T-helper 1 cell (primary cell): ENCODE data around the gene ZNF358.

Experiments
- DNase-seq, 5 donors: peaks; one replicate each; pipeline ENCODE4 v3.0.0-alpha.2; 2012 to 2020

Gene ZNF358

GRCh38 chr19:7559102-7559501 is 43.2 kb downstream of the ZNF358 start:
- no peak for DNase-seq

- DNase-seq: no peak
Measured at GRCh38 chr19:7560255-7560654, 44.4 kb downstream of the ZNF358 start.

GRCh38 chr19:7561325-7561724 is 45.4 kb downstream of the ZNF358 start:
- DNase-seq: no peak

GRCh38 chr19:7562646-7563393 is 46.9 kb downstream of the ZNF358 start:
- DNase-seq: no peak

- no peak for DNase-seq
Measured at GRCh38 chr19:7564866-7565265, 49.0 kb downstream of the ZNF358 start.

- DNase-seq: no peak
Measured at GRCh38 chr19:7565332-7565731, 49.4 kb downstream of the ZNF358 start.
